Measurements from ENCODE around the gene CHST11. TPM values are rescaled to one million over a fixed set of nuclear protein-coding genes. Genes with fewer than 3 reads are reported as not detected.

CHST11 gene
- polyA plus RNA-seq, 3 donors, result 7.0 to 8.0 (median 7.5) TPM

GRCh38 chr12:104583301-104583700 lies 126.6 kb downstream of the CHST11 start:
- DNase-seq (ENCODE audit: extremely low read depth in 1 of 11, low read depth in 9 of 11, low spot score in 4 of 11), result no peak

- no peak for DNase-seq (ENCODE audit: extremely low read depth in 1 of 11, low read depth in 9 of 11, low spot score in 4 of 11)
These were observed 128.8 kb downstream of the CHST11 start for GRCh38 chr12:104585448-104586055.

- DNase-seq (ENCODE audit: extremely low read depth in 1 of 11, low read depth in 9 of 11, low spot score in 4 of 11), result peak in 4 of 11 donors; percentile 29 to 63 (median 54)
These were observed 129.7 kb downstream of the CHST11 start for GRCh38 chr12:104586351-104586919.

DNA sequence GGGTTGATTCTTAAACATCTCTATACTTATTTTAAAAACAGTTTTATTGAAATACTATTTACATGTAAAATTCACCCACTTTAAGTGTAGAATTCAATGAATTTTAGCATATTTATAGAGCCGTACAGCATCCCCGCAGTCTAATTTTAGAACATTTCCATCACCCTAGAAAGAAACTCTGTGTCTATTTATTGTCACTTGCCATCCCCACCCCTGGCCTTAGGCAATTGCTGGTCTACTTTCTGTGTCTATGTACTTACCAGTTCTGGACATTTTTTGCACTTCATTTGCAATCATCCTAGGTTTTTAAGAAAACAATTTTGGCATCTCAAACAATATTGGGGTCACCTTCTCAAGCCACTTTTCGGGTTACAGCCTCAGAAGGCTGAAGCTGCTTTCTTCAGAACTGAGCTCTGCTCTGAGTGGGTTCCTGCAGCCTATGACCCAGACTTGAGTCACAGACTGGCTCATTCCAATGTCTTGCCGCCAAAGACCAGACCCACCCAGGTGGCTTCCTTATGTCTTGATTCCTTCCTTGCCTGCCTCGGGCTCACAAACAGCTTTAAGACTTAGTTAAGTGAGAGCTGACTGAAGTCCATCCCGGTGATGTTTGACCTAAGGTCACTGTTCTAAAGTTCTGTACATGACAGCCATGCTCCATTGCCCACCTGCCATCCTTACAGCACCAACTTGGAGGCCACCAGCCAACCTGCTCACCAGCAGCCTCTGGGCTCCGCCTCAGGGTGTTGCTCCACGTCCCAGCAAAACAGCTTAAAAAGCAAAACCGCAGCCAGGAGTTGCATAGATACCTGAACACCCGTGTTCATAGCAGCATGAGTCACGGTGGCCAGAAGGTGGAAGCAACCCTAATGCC lies 131.5 kb downstream of the CHST11 start:
- DNase-seq (ENCODE audit: extremely low read depth in 1 of 11, low read depth in 9 of 11, low spot score in 4 of 11), result peak in 4 of 11 donors; percentile 32 to 43 (median 34)

- DNase-seq (ENCODE audit: extremely low read depth in 1 of 11, low read depth in 9 of 11, low spot score in 4 of 11), result no peak
These were observed 132.3 kb downstream of the CHST11 start for GRCh38 chr12:104588921-104589590.

DNA sequence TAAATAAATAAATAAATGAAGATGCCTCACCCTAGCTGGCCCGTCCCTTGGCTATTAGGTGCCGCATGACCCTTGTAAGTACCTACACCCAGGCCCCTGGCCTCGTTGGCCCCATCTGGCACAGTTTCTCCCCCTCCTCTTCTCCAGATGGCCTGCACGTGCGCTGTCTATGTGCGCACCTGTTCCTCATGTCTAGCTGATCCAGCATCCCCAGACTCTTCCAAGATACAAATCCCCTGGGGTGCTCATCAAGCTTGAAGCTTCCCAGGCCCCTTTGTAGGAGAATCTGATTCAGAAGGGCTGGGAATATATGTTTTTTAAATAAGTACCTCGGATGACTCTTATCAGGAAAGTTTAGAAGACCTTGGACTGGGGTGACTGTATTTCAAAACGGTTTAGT lies 133.3 kb downstream of the CHST11 start:
- no peak for DNase-seq (ENCODE audit: extremely low read depth in 1 of 11, low read depth in 9 of 11, low spot score in 4 of 11)

- DNase-seq (ENCODE audit: extremely low read depth in 1 of 11, low read depth in 9 of 11, low spot score in 4 of 11), result no peak
These were observed 134.6 kb downstream of the CHST11 start for GRCh38 chr12:104591257-104591885.

DNA sequence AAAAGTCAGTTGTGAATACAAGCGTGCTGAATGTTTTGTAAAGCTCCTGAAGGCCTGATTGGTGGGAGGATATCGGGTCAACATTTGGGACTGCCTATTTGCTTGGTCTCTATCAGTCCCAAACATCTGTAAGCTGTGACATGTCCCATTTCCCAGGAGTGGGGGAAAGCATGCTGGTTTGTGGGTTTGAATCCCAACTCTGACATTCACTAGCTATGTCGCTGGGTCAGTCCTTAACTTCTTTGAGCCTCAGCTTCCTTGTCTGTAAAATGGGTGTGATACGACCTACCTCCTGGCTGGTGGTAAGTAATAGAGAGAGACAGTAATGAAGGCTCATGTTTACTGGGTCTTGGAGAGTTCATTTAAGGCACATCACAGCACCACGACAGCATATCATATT lies 136.7 kb downstream of the CHST11 start:
- DNase-seq (ENCODE audit: extremely low read depth in 1 of 11, low read depth in 9 of 11, low spot score in 4 of 11), result no peak

DNA sequence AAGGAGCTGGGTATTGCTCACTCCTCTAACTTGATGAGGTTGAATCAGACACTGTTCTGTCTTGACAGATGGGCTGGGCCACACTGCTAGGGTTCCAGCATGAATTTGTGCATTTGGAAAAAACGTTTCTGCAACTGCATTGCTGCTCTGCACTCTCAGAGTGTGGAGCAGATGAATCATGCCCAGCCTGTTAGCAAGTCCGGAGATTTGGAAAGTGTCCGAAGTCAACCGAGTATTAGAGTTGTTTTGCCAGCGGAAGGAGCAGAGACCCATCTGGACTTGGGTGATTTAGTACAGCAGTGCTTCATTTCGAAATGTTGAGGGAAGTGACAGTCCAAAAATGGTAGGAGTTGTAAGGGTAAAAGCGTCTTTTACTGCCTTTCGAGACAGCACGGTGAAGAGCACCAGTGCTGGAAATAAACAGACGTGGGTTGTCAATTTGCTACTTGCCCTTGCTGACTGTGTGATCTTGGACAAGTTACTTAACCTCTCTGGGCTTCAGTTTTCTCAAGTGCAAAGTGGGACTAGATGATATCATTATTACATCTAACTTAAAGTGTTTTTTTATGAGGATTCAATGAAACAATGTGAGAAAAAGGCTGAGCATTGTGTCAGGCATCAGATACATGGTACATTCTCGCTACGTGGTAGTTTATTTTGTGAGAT lies 139.5 kb downstream of the CHST11 start:
- DNase-seq (ENCODE audit: extremely low read depth in 1 of 11, low read depth in 9 of 11, low spot score in 4 of 11), result no peak

GRCh38 chr12:104596898-104597843 lies 140.4 kb downstream of the CHST11 start:
- DNase-seq (ENCODE audit: extremely low read depth in 1 of 11, low read depth in 9 of 11, low spot score in 4 of 11), result peak in 1 of 11 donors; percentile 26

DNA sequence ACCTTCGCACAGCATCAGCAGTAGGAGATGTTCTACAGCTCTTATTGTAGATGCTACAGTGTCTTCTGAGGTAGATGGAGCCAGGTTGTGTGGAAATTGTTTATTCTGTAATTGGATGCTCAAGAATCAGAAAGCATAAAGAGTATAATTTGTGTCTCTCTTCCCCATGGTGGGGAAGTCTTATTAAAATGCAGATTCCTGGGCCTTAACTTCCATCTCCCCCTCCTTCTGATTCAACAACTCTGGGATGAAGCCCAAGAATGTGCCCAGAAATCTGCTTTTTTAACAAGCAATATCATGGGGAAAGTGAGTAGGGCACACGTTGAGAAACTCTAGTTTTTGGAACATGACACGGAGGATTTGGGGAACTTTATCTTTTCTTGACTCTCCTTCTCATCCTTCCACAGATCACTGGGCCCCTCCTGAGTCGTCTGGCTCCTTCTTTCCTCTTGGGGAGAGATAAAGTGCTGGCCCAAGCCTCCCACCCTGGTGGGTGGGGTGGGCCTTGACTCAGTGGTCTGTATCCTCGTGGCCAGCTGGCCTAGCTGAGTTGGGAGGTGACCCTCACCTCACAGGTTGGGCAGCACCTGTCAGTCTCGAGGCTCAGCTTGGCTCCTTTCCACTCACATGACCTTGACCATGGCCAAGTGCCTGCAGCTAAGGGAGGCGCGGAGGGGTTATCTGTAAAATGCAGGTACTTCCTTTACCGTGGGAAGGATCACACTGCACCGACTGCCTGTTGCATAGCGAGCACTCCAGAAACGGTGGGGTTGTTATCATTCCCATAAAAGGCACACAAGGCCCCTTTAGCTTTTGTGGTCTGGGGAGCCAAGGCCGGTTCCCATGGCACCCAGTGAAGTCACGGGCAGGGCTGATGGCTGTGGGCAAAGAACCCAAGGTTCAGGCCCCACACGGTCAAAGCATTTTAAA lies 141.9 kb downstream of the CHST11 start:
- no peak for DNase-seq (ENCODE audit: extremely low read depth in 1 of 11, low read depth in 9 of 11, low spot score in 4 of 11)

DNA sequence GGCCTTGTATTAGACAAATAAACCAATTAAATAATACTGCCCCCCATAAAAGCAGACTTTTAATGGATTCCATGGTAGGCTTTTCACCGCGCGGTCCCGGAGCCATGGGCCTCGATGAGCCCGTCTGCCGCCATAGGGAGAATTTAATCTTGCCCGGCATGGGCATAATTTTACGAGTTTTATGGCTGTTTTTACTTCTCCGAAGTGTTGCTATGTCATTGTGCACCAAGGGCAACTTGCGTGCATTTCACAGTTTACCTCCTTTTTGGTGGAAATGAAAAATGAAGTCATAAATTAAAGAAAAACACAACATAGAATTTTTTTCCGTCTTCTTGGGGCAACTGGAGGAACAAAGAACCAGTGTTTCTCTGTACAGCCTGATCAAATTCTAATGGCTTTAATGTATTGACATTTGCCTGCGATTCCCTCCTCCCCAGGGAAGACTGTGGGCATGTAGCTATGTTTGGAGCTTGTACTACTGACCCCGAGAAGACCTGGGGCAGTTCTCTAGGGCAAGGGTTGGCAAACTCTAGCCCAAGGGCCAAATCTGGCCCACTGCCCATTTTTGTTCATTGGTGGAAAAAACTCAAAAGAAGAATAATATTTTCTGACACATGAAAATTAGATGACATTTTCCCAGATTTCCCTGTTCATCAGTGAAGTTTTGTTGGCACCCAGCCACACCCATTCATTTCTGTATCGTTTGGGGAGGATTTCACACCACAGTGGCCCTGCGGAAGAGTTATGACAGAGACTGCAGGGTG lies 142.7 kb downstream of the CHST11 start:
- DNase-seq (ENCODE audit: extremely low read depth in 1 of 11, low read depth in 9 of 11, low spot score in 4 of 11), result no peak

GRCh38 chr12:104600036-104600712 lies 143.4 kb downstream of the CHST11 start:
- no peak for DNase-seq (ENCODE audit: extremely low read depth in 1 of 11, low read depth in 9 of 11, low spot score in 4 of 11)

DNA sequence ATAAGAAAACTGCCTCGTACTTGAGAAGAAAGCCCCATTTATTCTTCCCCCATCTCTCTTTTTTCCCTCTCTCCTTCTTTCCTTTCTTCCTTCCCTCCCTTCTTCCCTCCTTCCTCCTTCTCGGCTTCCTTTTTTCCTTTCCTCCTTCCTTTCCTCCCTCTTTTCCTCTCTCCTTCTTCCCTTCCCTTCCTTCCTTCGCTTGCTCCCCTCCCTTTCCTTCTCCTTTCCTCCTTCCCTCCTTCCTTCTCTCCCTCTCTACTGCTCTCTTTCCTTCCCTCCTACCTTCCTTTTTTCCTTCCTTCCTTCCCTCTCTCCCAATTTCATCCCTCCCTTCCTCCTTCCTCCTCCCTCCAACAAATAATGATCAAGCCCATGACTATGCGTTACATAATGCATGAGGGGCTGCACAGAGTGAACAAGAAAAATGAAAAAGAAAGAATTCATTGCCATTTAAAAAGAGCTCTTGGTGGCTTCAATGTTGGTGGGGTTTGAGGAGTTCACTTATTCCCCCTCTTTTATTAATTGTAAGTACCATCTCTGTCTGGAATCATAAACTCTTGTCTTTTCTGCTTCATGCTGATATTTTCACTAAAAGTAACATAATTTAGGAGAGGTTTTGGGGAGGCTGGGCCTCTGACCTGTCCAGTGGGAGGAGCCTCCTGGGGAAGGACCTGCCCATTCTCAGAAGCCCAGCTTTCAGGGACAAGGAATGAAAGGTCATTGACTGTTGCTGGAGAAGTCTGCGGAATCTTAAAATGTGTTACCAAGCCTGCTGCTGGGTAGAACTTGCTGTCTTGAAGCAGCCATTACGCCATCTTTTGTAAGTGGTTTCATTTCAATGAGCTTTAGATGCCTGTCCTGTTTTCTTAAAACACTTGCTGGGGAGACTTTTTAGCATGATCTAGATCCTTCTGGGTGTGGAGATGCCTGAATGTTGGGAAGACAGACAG lies 144.3 kb downstream of the CHST11 start:
- DNase-seq (ENCODE audit: extremely low read depth in 1 of 11, low read depth in 9 of 11, low spot score in 4 of 11), result no peak
